ENCODE results near the gene ASIC2. TPM values are rescaled to one million over a fixed set of nuclear protein-coding genes. Genes with fewer than 3 reads are reported as not detected.

ASIC2 gene
- total RNA-seq, 1 experiment from 2014 or later = 4.1 TPM

GRCh38 chr17:33284022-33284421 lies 9.1 kb downstream of the ASIC2 start:
- intact Hi-C loops (cut with micrococcal nuclease; ENCODE audit: unreplicated experiment) = no loop called here
- H3K9me3 ChIP-seq (ENCODE audit: control insufficient read depth, insufficient read depth, low read depth, low read length) = no peaks in the 10 kb centered on the region
- peak; percentile 92 for ATAC-seq
- CTCF ChIA-PET = no interaction called here
- no peaks in the 10 kb centered on the region for H3K36me3 ChIP-seq (ENCODE audit: control insufficient read depth, insufficient read depth, low read length)
- no TSS peak for BruUV-seq (replicated peaks)
- in situ Hi-C loops (cut with HindIII; ENCODE audit: low pct_unique_long_range_greater_than_20kb, low sequenced_read_pairs) = no loop called here
- TF ChIP-seq POLR2AphosphoS5 (IDR thresholded peaks at IDR 0.05; ENCODE audit: low read depth, low read length) (peak; percentile 96), TCF7L2 (IDR thresholded peaks at IDR 0.05; ENCODE audit: low read depth, low read length) (peak; percentile 74; the same call in 1 of the 2 replicates), CTCF (IDR thresholded peaks at IDR 0.05) (no peak), SIN3A (IDR thresholded peaks at IDR 0.05; ENCODE audit: borderline replicate concordance, insufficient read depth, low read depth, low read length) (0 out of 2 replicates have a peak, but pooled peaks have one; percentile 45), REST (IDR thresholded peaks at IDR 0.05; ENCODE audit: insufficient read depth in 1 of 2, low read depth in 2 of 2, low read length in 1 of 2) (peak in 1 of 2 experiments; percentile 44; a peak in 1 of 4 replicates)
- POLR2A ChIA-PET = no interaction called here
- peaks cover 86% of the 10 kb centered on the region for H3K4me1 ChIP-seq (ENCODE audit: control insufficient read depth, insufficient read depth, low read length)
- no peaks in the 10 kb centered on the region for H3K27me3 ChIP-seq (ENCODE audit: control insufficient read depth, insufficient read depth, low read length)
- H3K27ac ChIP-seq (ENCODE audit: low read length) = peak overlapping the region; percentile 86
- peak overlapping the region in 1 of 2 experiments; percentile 12; a peak in 1 of 4 replicates for H3K4me3 ChIP-seq (ENCODE audit: low read depth in 2 of 2, low read length in 2 of 2)
- peak; percentile 77 for DNase-seq (ENCODE audit: low read depth, low spot score)

- in situ Hi-C loops (cut with HindIII; ENCODE audit: low pct_unique_long_range_greater_than_20kb, low sequenced_read_pairs) = no loop called here
- ChIA-PET CTCF (no interaction called here), POLR2A (no interaction called here)
- Histone ChIP-seq H3K27me3 (ENCODE audit: control insufficient read depth, insufficient read depth, low read length) (no peaks in the 10 kb centered on the region), H3K27ac (ENCODE audit: low read length) (peak overlapping the region; percentile 86), H3K36me3 (ENCODE audit: control insufficient read depth, insufficient read depth, low read length) (no peaks in the 10 kb centered on the region), H3K4me1 (ENCODE audit: control insufficient read depth, insufficient read depth, low read length) (peaks cover 61% of the 10 kb centered on the region), H3K9me3 (ENCODE audit: control insufficient read depth, insufficient read depth, low read depth, low read length) (no peaks in the 10 kb centered on the region), H3K4me3 (ENCODE audit: low read depth in 2 of 2, low read length in 2 of 2) (no peak overlapping the region)
- ATAC-seq = no peak
- DNase-seq (ENCODE audit: low read depth, low spot score) = no peak
- intact Hi-C loops (cut with micrococcal nuclease; ENCODE audit: unreplicated experiment) = no loop called here
- peak; percentile 86 for TF ChIP-seq TCF7L2 (IDR thresholded peaks at IDR 0.05; ENCODE audit: low read depth, low read length)
- no peak for TF ChIP-seq REST (IDR thresholded peaks at IDR 0.05; ENCODE audit: insufficient read depth in 1 of 2, low read depth in 2 of 2, low read length in 1 of 2)
- no TSS peak for BruUV-seq (replicated peaks)
These were observed 12.7 kb downstream of the ASIC2 start for GRCh38 chr17:33280162-33280943.

Measured in Panc1 (cell line).